Lung (tissue), 12 donors: ENCODE data around the gene FAM110D. TPM values are rescaled to one million over a fixed set of nuclear protein-coding genes. Genes with fewer than 3 reads are reported as not detected.

ENCODE experiments used
- ATAC-seq: fragments of 200-7000 bp; cut with Tn5 transposase; one replicate; pipeline ENCODE4 v1.9.1; 2020; ENCODE audit warnings: moderate number of reproducible peaks; ENCODE audit not compliant: insufficient read depth, low FRiP score
- DNase-seq, 3 donors: peaks; one replicate each; pipeline ENCODE4 v3.0.0-alpha.2; 2013 to 2017
- H3K27ac ChIP-seq, 2 donors: one replicate each; pipeline ENCODE4 v1.5.1; 2013; ENCODE audit warnings: mild to moderate bottlenecking in 2 of 2, moderate library complexity in 2 of 2, control low read depth in 1 of 2, inconsistent platforms in 1 of 2, low read depth in 1 of 2, low read length in 1 of 2
- H3K27me3 ChIP-seq, 3 donors: one replicate each; pipeline ENCODE4 v1.5.1; 2013; ENCODE audit warnings: low read length in 2 of 3; ENCODE audit not compliant: control insufficient read depth in 3 of 3, insufficient read depth in 3 of 3
- H3K36me3 ChIP-seq, 4 donors: one replicate each; pipeline ENCODE4 v1.5.1; 2013; ENCODE audit warnings: low read length in 4 of 4, mild to moderate bottlenecking in 1 of 4, moderate library complexity in 1 of 4; ENCODE audit not compliant: control insufficient read depth in 4 of 4, insufficient read depth in 4 of 4
- H3K4me1 ChIP-seq, 5 donors: one replicate each; pipeline ENCODE4 v1.5.1; 2013; ENCODE audit warnings: low read length in 5 of 5, mild to moderate bottlenecking in 2 of 5, moderate library complexity in 1 of 5; ENCODE audit not compliant: control insufficient read depth in 5 of 5, insufficient read depth in 5 of 5
- H3K4me3 ChIP-seq: one replicate; pipeline ENCODE4 v1.5.1; 2013; ENCODE audit warnings: mild to moderate bottlenecking, control low read depth, moderate library complexity
- H3K9ac ChIP-seq, 2 donors: one replicate each; pipeline ENCODE4 v1.5.1; 2013; ENCODE audit warnings: low read length in 2 of 2, control low read depth in 1 of 2; ENCODE audit not compliant: insufficient read depth in 1 of 2
- H3K9me3 ChIP-seq, 4 donors: one replicate each; pipeline ENCODE4 v1.5.1; 2013; ENCODE audit warnings: low read length in 3 of 4, mild to moderate bottlenecking in 1 of 4, moderate library complexity in 1 of 4; ENCODE audit not compliant: control insufficient read depth in 4 of 4, insufficient read depth in 3 of 4
- CTCF ChIP-seq: IDR thresholded peaks from 2 replicates; pipeline ENCODE4 v1.5.1; 2012; ENCODE audit warnings: mild to moderate bottlenecking; ENCODE audit errors: control extremely low read depth, extremely low read depth
- WGBS, 2 donors: extraction: QIAGEN DNeasy Blood & Tissue Kit; methylation state at CpG; one replicate each; pipeline ENCODE4 v1.1.7; 2013; 5-methylcytosine and 5-hydroxymethylcytosine counted together
- polyA plus RNA-seq, 2 donors: library from polyadenylated mRNA; stranded (reverse); fragments of 200-250 nt; gene quantifications; one replicate each; pipeline ENCODE4 v1.2.1, GENCODE V29; 2013
- total RNA-seq, 2 donors: library from RNA; depleted of rRNA in 1 of 2; stranded (reverse); fragments of >200 nt in 1 of 2; gene quantifications; one replicate each; pipeline ENCODE4 v1.2.1, GENCODE V29; 2014 to 2021
- donor health status: control.
- donor health status: control.
- donor health status: Bipolar disorder and iron deficiency.
- donor health status: healthy.
- donor health status: DM: yes; HTN: yes; CAD: no.

Gene FAM110D
- total and polyA plus RNA-seq, 4 donors: 1.1 to 3.4 (median 3.1) TPM

DNA sequence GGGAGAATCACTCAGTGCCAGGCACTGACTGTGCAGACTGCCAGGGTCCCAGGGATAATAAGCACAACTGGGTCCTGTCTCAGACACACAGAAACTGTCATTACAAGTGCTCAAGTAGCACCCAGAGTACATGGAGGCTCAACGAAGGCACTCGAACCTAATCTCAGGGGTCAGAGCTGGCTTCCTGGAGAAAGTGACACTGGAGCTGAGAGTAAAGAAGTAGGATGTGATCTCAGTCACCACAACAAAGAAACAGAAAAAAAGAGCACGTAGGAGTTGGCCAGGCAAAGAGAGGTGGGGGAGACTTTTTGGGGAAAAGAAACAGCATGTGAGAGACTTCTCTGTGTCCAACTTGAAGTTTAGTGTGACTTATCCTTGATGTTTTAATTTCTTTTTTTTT lies 32.9 kb downstream of the FAM110D start:
- H3K27ac ChIP-seq: no peak overlapping the region
- H3K4me1 ChIP-seq: no peaks in the 10 kb centered on the region
- DNase-seq: no peak
- peaks cover 0 to 2% (median 0%) of the 10 kb centered on the region in 4 donors for H3K36me3 ChIP-seq
- no peak overlapping the region for H3K9ac ChIP-seq
- H3K27me3 ChIP-seq: no peaks in the 10 kb centered on the region
- H3K4me3 ChIP-seq: no peak overlapping the region
- TF ChIP-seq CTCF: no peak
- no peaks in the 10 kb centered on the region for H3K9me3 ChIP-seq
- no peak for ATAC-seq
- 29 to 44% methylated on average over 3 of the region's 3 CpGs for WGBS, 2 donors

GRCh38 chr1:26195805-26196204 lies 36.9 kb downstream of the FAM110D start:
- no peak for TF ChIP-seq CTCF
- 65 to 93% methylated on average over 3 of the region's 3 CpGs for WGBS, 2 donors
- H3K9ac ChIP-seq: no peak overlapping the region
- DNase-seq (no peak), ATAC-seq (no peak)
- H3K36me3 ChIP-seq: no peaks in the 10 kb centered on the region
- H3K27me3 ChIP-seq: no peaks in the 10 kb centered on the region
- H3K27ac ChIP-seq: no peak overlapping the region
- no peak overlapping the region for H3K4me3 ChIP-seq
- H3K4me1 ChIP-seq: peaks cover 0 to 1% (median 0%) of the 10 kb centered on the region in 5 donors
- no peaks in the 10 kb centered on the region for H3K9me3 ChIP-seq

- Histone ChIP-seq H3K27me3 (no peaks in the 10 kb centered on the region), H3K4me3 (no peak overlapping the region), H3K4me1 (peaks cover 0 to 7% (median 0%) of the 10 kb centered on the region in 5 donors), H3K9ac (no peak overlapping the region), H3K27ac (no peak overlapping the region), H3K9me3 (no peaks in the 10 kb centered on the region), H3K36me3 (no peaks in the 10 kb centered on the region)
- ATAC-seq (no peak), DNase-seq (no peak)
- TF ChIP-seq CTCF: no peak
- 90 to 95% methylated on average over 3 of the region's 3 CpGs for WGBS, 2 donors
Observed at GRCh38 chr1:26197301-26197700, 38.4 kb downstream of the FAM110D start.

DNA sequence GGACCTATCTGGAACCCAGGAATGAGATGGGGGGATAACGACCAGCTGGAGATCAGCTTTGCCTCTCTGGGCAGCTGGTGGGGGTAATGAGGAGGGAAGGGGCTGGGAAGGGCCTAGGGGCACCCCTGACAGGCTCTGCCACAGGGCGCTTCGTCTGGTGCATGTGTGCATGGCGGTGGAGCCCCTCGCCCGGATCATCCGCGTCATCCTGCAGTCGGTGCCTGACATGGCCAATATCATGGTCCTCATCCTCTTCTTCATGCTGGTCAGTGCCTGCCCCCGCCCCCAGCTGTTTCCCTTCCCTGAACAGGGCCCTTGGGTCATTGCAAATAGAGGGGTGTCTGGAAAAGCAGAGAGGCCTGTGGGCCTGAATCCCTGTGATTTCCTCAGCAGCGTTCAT lies 38.9 kb downstream of the FAM110D start:
- no peaks in the 10 kb centered on the region for H3K9me3 ChIP-seq
- no peaks in the 10 kb centered on the region for H3K27me3 ChIP-seq
- peaks cover 0 to 7% (median 0%) of the 10 kb centered on the region in 5 donors for H3K4me1 ChIP-seq
- H3K9ac ChIP-seq: no peak overlapping the region
- H3K27ac ChIP-seq: no peak overlapping the region
- DNase-seq (no peak), ATAC-seq (no peak)
- H3K4me3 ChIP-seq: no peak overlapping the region
- WGBS, 2 donors: 93 to 94% methylated on average over 11 of the region's 11 CpGs
- no peaks in the 10 kb centered on the region for H3K36me3 ChIP-seq
- no peak for TF ChIP-seq CTCF
